Uterus (tissue), 2 donors: ENCODE results near the gene TPMT.

Experiments
- POLR2A ChIP-seq, 2 donors: fragments of 450-650 bp; IDR thresholded peaks; one replicate each; pipeline ENCODE4 v1.6.1; 2016; ENCODE audit warnings: antibody characterized with exemption in 2 of 2, mild to moderate bottlenecking in 1 of 2, moderate library complexity in 1 of 2
- TF ChIP-seq, protein P1 (sequence below), 4 experiments: fragments of 200-600 bp in 2 of 4; fragments of 450-650 bp in 2 of 4; sonication (generic) in 2 of 4; IDR thresholded peaks; one replicate each; pipeline ENCODE4 v1.5.1; 2016 to 2019; ENCODE audit warnings: antibody characterized with exemption in 4 of 4, mild to moderate bottlenecking in 2 of 4, moderate library complexity in 1 of 4

DNA sequence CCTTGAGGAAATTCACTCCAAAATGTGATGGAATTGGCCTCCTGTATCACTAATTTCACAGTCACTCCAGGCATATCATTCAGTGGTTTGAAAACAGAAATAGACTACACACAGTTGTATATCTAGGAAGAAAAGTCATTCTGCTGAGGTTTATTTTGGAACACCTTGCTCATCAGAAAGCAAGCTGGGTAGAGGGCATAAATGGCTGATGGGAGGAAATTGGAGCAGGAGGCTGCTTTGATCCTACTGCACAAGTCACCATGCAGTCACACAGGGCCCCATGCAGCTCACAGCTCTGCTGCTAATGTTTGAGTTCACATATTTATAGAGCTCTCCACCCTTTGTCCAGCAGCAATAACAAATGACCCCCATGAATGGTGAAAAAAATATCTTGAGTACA, 44.7 kb downstream of the TPMT start:
- TF ChIP-seq, protein P1, sequence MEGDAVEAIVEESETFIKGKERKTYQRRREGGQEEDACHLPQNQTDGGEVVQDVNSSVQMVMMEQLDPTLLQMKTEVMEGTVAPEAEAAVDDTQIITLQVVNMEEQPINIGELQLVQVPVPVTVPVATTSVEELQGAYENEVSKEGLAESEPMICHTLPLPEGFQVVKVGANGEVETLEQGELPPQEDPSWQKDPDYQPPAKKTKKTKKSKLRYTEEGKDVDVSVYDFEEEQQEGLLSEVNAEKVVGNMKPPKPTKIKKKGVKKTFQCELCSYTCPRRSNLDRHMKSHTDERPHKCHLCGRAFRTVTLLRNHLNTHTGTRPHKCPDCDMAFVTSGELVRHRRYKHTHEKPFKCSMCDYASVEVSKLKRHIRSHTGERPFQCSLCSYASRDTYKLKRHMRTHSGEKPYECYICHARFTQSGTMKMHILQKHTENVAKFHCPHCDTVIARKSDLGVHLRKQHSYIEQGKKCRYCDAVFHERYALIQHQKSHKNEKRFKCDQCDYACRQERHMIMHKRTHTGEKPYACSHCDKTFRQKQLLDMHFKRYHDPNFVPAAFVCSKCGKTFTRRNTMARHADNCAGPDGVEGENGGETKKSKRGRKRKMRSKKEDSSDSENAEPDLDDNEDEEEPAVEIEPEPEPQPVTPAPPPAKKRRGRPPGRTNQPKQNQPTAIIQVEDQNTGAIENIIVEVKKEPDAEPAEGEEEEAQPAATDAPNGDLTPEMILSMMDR (IDR thresholded peaks at IDR 0.05) = no peak
- TF ChIP-seq POLR2A (IDR thresholded peaks at IDR 0.05) = no peak
